Measurements from ENCODE around the gene SCN9A. TPM values are rescaled to one million over a fixed set of nuclear protein-coding genes. Genes with fewer than 3 reads are reported as not detected.

The SCN9A gene
- total RNA-seq, 4 donors from 2014 or later, result 1.1 to 8.8 (median 5.2) TPM

GRCh38 chr2:166202778-166203177 lies 173.0 kb downstream of the SCN9A start:
- H3K27me3 ChIP-seq, result no peaks in the 10 kb centered on the region
- no peak for DNase-seq (ENCODE audit: low spot score in 2 of 2)
- no peak overlapping the region for H3K4me3 ChIP-seq
- H3K36me3 ChIP-seq, result no peaks in the 10 kb centered on the region
- H3K27ac ChIP-seq, result no peak overlapping the region
- no peaks in the 10 kb centered on the region for H3K9me3 ChIP-seq
- TF ChIP-seq CTCF (IDR thresholded peaks at IDR 0.05), result no peak
- no peak for TF ChIP-seq POLR2A (IDR thresholded peaks at IDR 0.05)
- no peak for TF ChIP-seq POLR2AphosphoS5 (IDR thresholded peaks at IDR 0.05)
- TF ChIP-seq EP300 (IDR thresholded peaks at IDR 0.05), result no peak
- H3K4me1 ChIP-seq, result no peaks in the 10 kb centered on the region

- Histone ChIP-seq H3K36me3 (no peaks in the 10 kb centered on the region), H3K4me3 (no peak overlapping the region), H3K27me3 (no peaks in the 10 kb centered on the region), H3K4me1 (no peaks in the 10 kb centered on the region), H3K9me3 (no peaks in the 10 kb centered on the region), H3K27ac (no peak overlapping the region)
- DNase-seq (ENCODE audit: low spot score in 2 of 2), result no peak
- no peak for TF ChIP-seq EP300 (IDR thresholded peaks at IDR 0.05)
- TF ChIP-seq POLR2A (IDR thresholded peaks at IDR 0.05), result no peak
- TF ChIP-seq CTCF (IDR thresholded peaks at IDR 0.05), result no peak
- no peak for TF ChIP-seq POLR2AphosphoS5 (IDR thresholded peaks at IDR 0.05)
- WGBS, result 50% methylated on average over 3 of the region's 3 CpGs
Observed at GRCh38 chr2:166197446-166197845, 178.3 kb downstream of the SCN9A start.

GRCh38 chr2:166193407-166193806 lies 182.3 kb downstream of the SCN9A start:
- TF ChIP-seq EP300 (IDR thresholded peaks at IDR 0.05) (no peak), POLR2AphosphoS5 (IDR thresholded peaks at IDR 0.05) (no peak), CTCF (IDR thresholded peaks at IDR 0.05) (no peak), POLR2A (IDR thresholded peaks at IDR 0.05) (no peak)
- Histone ChIP-seq H3K9me3 (no peaks in the 10 kb centered on the region), H3K27ac (no peak overlapping the region), H3K4me3 (no peak overlapping the region), H3K36me3 (no peaks in the 10 kb centered on the region), H3K27me3 (no peaks in the 10 kb centered on the region), H3K4me1 (no peaks in the 10 kb centered on the region)
- no peak for DNase-seq (ENCODE audit: low spot score in 2 of 2)
- 87% methylated on average over 2 of the region's 2 CpGs for WGBS

- no peaks in the 10 kb centered on the region for H3K4me1 ChIP-seq
- H3K9me3 ChIP-seq, result no peaks in the 10 kb centered on the region
- H3K4me3 ChIP-seq, result no peak overlapping the region
- H3K27ac ChIP-seq, result no peak overlapping the region
- 11% methylated on average over 3 of the region's 3 CpGs for WGBS
- H3K36me3 ChIP-seq, result no peaks in the 10 kb centered on the region
- H3K27me3 ChIP-seq, result no peaks in the 10 kb centered on the region
- TF ChIP-seq CTCF (IDR thresholded peaks at IDR 0.05) (no peak), POLR2AphosphoS5 (IDR thresholded peaks at IDR 0.05) (no peak), POLR2A (IDR thresholded peaks at IDR 0.05) (no peak), EP300 (IDR thresholded peaks at IDR 0.05) (no peak)
- DNase-seq (ENCODE audit: low spot score in 2 of 2), result no peak
Observed at GRCh38 chr2:166188084-166188483, 187.7 kb downstream of the SCN9A start.

DNA sequence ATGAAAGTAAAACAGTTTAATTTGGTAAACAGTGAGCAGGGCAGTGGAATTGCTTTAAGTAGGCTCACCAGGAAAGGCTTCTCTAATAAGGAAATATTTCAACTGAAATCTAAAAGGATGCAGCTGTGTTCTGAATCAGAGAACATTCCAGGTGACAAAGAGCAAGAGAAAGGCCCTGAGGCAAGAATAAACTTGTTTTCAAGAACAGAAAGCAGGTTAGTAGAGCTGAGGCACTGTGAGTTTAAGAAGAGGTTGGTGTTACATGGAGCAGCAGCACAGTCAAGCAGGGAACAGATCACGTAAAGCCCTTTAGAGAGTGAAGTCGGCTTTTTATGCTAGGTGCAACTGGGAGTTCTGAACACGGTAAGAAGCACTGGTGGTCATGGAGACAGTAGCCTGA lies 191.0 kb downstream of the SCN9A start:
- TF ChIP-seq POLR2A (IDR thresholded peaks at IDR 0.05) (no peak), CTCF (IDR thresholded peaks at IDR 0.05) (no peak), EP300 (IDR thresholded peaks at IDR 0.05) (no peak), POLR2AphosphoS5 (IDR thresholded peaks at IDR 0.05) (no peak)
- Histone ChIP-seq H3K36me3 (no peaks in the 10 kb centered on the region), H3K4me1 (no peaks in the 10 kb centered on the region), H3K9me3 (no peaks in the 10 kb centered on the region), H3K27ac (no peak overlapping the region), H3K4me3 (no peak overlapping the region), H3K27me3 (no peaks in the 10 kb centered on the region)
- DNase-seq (ENCODE audit: low spot score in 2 of 2), result no peak
- 30% methylated on average over 3 of the region's 3 CpGs for WGBS
